H1 (cell line): Measurements from ENCODE around the gene ACVR2B.

Experiments used
- EP300 ChIP-seq, 2 experiments: IDR thresholded peaks; 1 replicate in 1 of 2; 2 replicates in 1 of 2; pipeline ENCODE4 v1.6.1; 2011 to 2012; ENCODE audit warnings: low read depth in 2 of 2, low read length in 2 of 2, mild to moderate bottlenecking in 2 of 2, borderline replicate concordance in 1 of 2, inconsistent platforms in 1 of 2, moderate library complexity in 1 of 2
- EZH2 ChIP-seq: fragments of 200-600 bp; sonication (generic); IDR thresholded peaks from 2 replicates; pipeline ENCODE4 v1.7.1; 2012; ENCODE audit warnings: low read depth, mild to moderate bottlenecking, moderate library complexity, low read length, inconsistent platforms; ENCODE audit not compliant: severe bottlenecking
- MAX ChIP-seq: IDR thresholded peaks from 2 replicates; pipeline ENCODE4 v1.6.1; 2012; ENCODE audit warnings: inconsistent platforms
- NRF1 ChIP-seq: IDR thresholded peaks from 2 replicates; pipeline ENCODE4 v1.6.1; 2011; ENCODE audit warnings: mild to moderate bottlenecking, low read depth, low read length, improper control_type of control experiment
- POLR2A ChIP-seq, 2 experiments: IDR thresholded peaks; 1 replicate in 1 of 2; 2 replicates in 1 of 2; pipeline ENCODE4 v1.6.1; 2011; ENCODE audit warnings: low read depth in 2 of 2, low read length in 2 of 2, mild to moderate bottlenecking in 2 of 2; ENCODE audit errors: control extremely low read depth in 1 of 2
- RFX5 ChIP-seq: IDR thresholded peaks from 2 replicates; pipeline ENCODE4 v1.6.1; 2011; ENCODE audit warnings: low read depth, low read length, improper control_type of control experiment, borderline replicate concordance
- TAF7 ChIP-seq: optimal IDR thresholded peaks from 2 replicates; pipeline ENCODE3; 2011; ENCODE audit warnings: low read depth, mild to moderate bottlenecking, inconsistent platforms, low read length, moderate library complexity, borderline replicate concordance
- TEAD4 ChIP-seq: IDR thresholded peaks from 2 replicates; pipeline ENCODE4 v1.6.1; 2012; ENCODE audit warnings: low read depth, low read length, inconsistent platforms, mixed read lengths
- TF ChIP-seq, protein P1 (sequence below), 3 experiments: IDR thresholded peaks; 1 replicate in 2 of 3; 2 replicates in 1 of 3; pipeline versions ENCODE4 v1.5.1 to v1.6.1; 2011; ENCODE audit warnings: low read length in 3 of 3, mild to moderate bottlenecking in 3 of 3, inconsistent platforms in 2 of 3, low read depth in 1 of 3, moderate library complexity in 1 of 3; ENCODE audit not compliant: insufficient read depth in 1 of 3; ENCODE audit errors: control extremely low read depth in 1 of 3
- TF ChIP-seq, protein P2 (sequence below): IDR thresholded peaks from 2 replicates; pipeline ENCODE4 v1.6.1; 2011; ENCODE audit warnings: low read length, improper control_type of control experiment

DNA sequence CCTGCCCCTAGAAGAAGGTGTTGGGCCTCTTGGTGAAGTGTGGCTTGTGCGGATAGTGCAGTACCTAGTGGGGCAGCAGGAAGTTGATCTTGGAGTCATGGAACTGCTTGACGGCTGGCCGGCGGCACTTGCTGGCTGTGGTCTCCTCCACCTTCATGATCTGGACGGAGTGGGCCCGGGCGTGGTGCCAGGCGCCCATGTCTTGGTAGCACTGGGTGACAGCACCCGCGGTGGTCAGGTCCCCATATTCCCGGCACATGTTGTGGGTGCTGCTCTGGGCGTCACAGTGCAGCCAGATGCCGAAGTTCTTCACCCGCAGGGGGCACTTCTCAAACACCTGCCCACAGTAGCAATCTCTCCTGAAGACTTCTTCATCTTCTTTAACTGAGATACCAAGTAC, 73.1 kb downstream of the ACVR2B start:
- TF ChIP-seq TEAD4 (no peak), NRF1 (no peak), EZH2 (no peak), TAF7 (no peak), POLR2A (IDR thresholded peaks at IDR 0.05; ENCODE audit: control extremely low read depth in 1 of 2, low read depth in 2 of 2, low read length in 2 of 2) (no peak), MAX (no peak), EP300 (IDR thresholded peaks at IDR 0.05; ENCODE audit: borderline replicate concordance in 1 of 2, low read depth in 2 of 2, low read length in 2 of 2) (no peak), RFX5 (no peak)
- TF ChIP-seq, protein P1, sequence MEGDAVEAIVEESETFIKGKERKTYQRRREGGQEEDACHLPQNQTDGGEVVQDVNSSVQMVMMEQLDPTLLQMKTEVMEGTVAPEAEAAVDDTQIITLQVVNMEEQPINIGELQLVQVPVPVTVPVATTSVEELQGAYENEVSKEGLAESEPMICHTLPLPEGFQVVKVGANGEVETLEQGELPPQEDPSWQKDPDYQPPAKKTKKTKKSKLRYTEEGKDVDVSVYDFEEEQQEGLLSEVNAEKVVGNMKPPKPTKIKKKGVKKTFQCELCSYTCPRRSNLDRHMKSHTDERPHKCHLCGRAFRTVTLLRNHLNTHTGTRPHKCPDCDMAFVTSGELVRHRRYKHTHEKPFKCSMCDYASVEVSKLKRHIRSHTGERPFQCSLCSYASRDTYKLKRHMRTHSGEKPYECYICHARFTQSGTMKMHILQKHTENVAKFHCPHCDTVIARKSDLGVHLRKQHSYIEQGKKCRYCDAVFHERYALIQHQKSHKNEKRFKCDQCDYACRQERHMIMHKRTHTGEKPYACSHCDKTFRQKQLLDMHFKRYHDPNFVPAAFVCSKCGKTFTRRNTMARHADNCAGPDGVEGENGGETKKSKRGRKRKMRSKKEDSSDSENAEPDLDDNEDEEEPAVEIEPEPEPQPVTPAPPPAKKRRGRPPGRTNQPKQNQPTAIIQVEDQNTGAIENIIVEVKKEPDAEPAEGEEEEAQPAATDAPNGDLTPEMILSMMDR (IDR thresholded peaks at IDR 0.05; ENCODE audit: control extremely low read depth in 1 of 3, insufficient read depth in 1 of 3, low read depth in 1 of 3, low read length in 3 of 3), result no peak
- TF ChIP-seq, protein P2, sequence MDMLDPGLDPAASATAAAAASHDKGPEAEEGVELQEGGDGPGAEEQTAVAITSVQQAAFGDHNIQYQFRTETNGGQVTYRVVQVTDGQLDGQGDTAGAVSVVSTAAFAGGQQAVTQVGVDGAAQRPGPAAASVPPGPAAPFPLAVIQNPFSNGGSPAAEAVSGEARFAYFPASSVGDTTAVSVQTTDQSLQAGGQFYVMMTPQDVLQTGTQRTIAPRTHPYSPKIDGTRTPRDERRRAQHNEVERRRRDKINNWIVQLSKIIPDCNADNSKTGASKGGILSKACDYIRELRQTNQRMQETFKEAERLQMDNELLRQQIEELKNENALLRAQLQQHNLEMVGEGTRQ, result no peak
